Ramos (cell line): Measurements from ENCODE around the gene SUMF1.
"Not testable (repeated sequence)": the region's sequence is repeated elsewhere in the genome, so short reads cannot be mapped to it uniquely, and the experiment has no call there.

Source experiments
- in situ Hi-C: fragments of 300-500 bp; cut with MboI; formaldehyde crosslinking; loops from one replicate; pipeline ENCODE4 v1.14.3; 2022; ENCODE audit warnings: low sequenced_read_pairs; ENCODE audit not compliant: unreplicated experiment

The SUMF1 gene

DNA sequence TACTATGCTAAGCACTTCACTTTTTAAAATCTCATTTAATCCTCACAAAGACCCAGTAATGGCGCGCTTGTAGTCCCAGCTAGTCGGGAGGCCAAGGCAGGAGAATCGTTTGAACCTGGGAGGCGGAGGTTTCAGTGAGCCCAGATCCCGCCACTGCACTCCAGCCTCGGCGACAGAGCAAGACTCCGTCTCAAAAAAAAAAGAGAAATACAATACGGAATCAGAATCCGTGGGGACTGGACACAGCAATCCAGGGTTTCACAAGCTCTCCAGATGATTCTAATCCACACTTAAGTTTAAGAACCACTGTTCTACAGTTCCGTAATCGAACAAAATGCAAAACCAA, 426 bp upstream of the SUMF1 start:
- in situ Hi-C loops, result no loop called here

GRCh38 chr3:4464576-4464975, 2.5 kb downstream of the SUMF1 start:
- in situ Hi-C loops, result no loop called here

- in situ Hi-C loops, result no loop called here
These were observed 4.6 kb downstream of the SUMF1 start for GRCh38 chr3:4462369-4463040.

DNA sequence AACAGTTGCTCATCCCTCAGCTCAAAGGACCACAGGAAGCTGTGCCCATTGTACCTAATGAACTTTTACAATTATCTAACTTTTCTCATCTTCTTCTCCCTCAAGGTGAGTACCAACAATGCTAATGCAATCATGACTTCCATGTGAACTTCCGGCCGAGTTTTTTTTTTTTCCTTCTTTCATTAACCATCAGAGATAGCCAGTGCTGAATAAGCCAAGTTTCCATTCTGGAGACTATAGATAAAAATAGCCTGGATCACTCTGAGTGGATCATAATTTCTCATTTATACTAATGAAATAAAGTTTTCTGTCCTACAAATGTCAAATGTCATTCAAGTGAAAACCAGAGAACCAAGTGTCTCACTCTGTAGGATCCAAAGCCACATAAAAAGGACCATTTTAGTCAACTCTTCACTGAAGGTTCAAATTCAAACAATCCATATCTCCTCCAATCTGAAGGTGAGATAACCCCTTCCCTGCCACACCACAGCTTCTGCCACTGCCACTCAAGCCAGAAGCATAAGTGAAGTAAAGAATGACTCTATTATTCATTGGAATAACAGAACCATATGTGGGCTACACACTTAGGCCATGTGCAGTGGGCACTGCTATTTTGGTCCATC, 5.5 kb downstream of the SUMF1 start:
- in situ Hi-C loops, result no loop called here

GRCh38 chr3:4460334-4460733, 6.7 kb downstream of the SUMF1 start:
- in situ Hi-C loops, result no loop called here

DNA sequence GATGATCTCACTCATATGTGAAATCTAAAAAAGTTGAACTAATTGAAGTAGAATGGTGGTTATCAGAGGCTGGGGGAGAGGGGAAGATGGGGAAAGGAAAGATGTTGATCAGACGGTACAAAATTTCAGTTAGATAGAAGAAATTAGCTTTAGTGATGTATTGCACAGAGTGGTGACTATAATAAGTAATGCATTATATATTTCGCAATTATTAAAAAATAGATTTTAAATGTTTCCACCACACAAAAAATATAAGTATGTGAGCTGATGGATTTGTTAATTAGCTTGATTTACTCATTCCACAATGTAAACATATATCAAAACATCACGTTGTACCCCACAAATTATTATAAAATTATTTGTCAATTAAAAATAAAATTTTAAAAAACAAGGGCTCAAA, 8.1 kb downstream of the SUMF1 start:
- in situ Hi-C loops, result no loop called here

- in situ Hi-C loops, result not testable (repeated sequence)
These were observed 10.3 kb downstream of the SUMF1 start for GRCh38 chr3:4456780-4457179.

- in situ Hi-C loops, result no loop called here
These were observed 12.9 kb downstream of the SUMF1 start for GRCh38 chr3:4454142-4454541.

GRCh38 chr3:4449043-4449805, 17.8 kb downstream of the SUMF1 start:
- in situ Hi-C loops, result no loop called here

- in situ Hi-C loops, result no loop called here
These were observed 18.9 kb downstream of the SUMF1 start for GRCh38 chr3:4448187-4448586.

DNA sequence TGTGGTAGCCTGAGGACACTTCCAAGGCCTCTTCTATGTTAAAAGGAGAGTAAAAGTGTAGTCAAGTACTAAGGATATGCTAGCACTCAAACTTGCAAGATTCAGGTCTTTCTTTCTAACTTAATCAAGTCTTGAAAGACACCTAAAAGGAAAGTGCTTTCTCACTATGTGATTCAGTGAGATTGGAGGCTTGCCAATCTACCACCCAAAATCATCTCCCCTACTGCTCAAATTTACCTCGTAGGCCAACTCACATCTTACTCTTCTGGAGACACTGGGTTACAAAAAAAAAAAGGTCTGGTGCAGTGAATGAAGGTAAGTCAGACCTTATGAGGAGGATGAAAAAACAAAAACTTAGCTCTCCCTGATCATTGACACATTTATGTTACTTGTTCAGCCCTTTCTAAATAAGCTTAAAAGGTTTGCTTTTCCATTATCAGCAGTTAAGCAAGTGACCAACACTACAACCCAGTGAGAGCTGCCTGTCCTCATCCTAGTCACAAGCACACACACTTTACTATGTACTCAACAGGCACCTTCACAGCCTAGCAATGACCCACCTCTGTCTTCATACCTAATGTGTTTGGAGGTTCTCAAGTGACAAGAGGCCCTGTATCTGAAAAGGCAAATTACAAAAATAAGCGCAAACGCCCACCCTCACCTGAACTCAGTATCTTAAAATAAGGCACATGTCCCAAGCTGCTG, 19.6 kb downstream of the SUMF1 start:
- in situ Hi-C loops, result no loop called here

- in situ Hi-C loops, result no loop called here
These were observed 26.1 kb downstream of the SUMF1 start for GRCh38 chr3:4440951-4441350.

DNA sequence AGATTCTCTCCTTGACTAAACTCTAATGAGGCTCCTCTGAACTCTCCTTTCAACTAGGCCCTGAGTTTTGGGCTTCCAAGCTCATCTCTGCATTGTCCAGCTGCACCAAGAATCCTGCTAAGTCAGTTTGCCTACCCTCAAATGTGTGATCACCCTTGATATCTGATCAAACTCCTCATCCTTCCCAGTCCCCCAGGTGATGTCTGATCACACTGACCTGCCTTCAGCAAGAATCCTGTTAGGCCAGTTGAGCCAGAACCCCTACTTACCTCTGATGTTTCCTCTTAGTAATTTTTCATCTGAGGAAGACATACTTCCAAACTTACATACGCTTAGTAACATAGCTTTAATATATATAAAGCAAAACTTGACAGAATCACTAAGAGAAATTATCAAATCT, 28.8 kb downstream of the SUMF1 start:
- in situ Hi-C loops, result no loop called here

GRCh38 chr3:4432259-4432658, 34.8 kb downstream of the SUMF1 start:
- in situ Hi-C loops, result no loop called here

DNA sequence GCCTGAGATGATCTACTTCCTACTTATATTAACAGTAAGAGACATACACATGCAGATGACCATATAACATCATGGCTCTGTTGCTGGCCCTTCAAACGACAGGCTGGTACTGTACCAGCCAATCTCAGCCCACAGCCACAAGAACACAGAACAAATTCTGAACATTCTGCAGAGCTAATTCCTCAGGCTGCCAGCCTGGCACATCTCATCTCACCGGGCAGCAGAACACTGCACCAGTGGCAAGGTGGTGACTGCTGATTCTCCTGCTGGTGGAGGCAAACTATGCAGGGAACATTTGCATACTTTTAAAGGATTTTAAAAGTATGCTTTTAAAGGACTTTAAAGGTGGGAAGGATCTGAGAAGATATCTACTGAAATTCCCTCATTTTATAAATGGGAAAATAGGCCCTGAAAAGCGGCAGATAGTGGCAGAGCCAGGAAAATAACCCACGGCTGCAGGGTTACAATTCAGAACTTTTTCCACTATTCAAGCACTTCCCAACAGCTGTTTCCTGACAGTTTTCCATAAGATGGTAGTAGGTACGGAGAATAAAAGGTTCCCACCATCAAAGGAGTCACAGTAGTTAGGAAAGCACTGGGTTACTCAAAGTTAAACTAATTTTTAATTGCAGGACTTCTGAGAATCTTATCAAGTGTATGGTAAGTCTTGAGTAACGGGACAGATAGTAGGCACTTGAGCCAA, 37.3 kb downstream of the SUMF1 start:
- in situ Hi-C loops, result no loop called here

DNA sequence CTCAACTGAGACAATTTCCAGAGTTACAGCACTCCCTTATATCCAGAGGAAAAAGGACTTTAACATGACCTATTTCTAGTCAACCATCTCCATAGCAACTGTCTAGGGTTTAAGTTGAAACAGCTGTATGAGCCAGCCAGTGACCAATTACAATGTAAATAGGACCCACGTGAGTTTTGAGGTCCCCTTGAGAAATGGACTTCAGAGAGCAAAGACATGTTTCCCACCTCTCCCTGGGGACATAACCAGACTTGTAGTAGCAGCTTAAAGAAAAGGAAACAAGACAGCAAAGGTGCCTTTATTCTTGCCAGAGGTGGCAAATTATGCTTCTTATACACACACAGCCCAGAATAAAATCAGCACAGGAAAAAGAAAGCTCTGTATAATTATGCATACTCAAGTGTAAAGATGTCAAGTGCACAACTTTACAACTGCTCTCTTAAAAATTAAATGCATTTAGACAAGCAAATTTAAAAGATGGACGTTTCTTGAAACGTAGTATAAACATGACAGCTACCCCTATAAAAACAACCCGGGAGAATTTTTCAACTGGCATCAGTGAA, 40.2 kb downstream of the SUMF1 start:
- in situ Hi-C loops, result no loop called here

- in situ Hi-C loops, result no loop called here
These were observed 40.7 kb downstream of the SUMF1 start for GRCh38 chr3:4426261-4426781.

DNA sequence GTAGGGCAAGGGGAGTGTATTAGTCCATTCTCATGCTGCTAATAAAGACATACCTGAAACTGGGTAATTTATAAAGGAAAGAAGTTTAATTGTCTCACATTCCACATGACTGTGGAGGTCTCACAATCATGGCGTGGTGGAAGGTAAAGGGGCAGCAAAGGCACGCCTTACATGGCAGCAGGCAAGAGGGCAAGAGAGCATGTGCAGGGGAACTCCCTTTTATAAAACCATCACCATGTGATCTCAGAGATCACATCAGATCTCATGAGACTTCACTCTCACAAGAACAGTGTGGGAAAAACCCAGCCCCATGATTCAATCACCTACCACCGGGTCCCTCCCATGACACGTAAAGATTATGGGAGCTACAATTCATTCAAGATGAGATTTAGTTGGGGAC, 41.4 kb downstream of the SUMF1 start:
- in situ Hi-C loops, result no loop called here

GRCh38 chr3:4425055-4425454, 42.0 kb downstream of the SUMF1 start:
- in situ Hi-C loops, result no loop called here

DNA sequence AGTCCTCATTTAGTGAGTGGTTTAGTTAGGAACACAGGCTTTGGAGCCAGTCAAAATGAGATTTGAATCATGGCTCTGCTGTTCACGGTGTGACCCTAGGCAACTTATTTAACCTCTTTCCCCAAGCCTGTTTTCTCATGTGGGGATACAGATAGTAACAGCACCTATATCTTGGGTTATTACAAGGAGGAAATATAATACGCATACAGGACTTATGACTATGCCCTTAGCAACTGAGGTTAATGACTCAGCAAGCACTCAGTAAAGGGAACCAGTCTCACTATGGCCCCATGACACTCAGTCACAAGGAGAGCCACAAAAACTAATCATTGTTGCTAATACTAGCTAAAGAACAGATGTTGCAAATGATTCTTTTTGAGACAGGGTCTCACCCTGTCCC, 45.9 kb downstream of the SUMF1 start:
- in situ Hi-C loops, result no loop called here
